ENCODE results near the gene EIF3I. TPM values are rescaled to one million over a fixed set of nuclear protein-coding genes. Genes with fewer than 3 reads are reported as not detected.
A peak's percentile ranks its signal among the peaks of the same experiment; 100 is the strongest.

Gene EIF3I
- polyA plus RNA-seq, 1 of the 3 experiments (the other 2 are of a cell fraction): 479 TPM

DNA sequence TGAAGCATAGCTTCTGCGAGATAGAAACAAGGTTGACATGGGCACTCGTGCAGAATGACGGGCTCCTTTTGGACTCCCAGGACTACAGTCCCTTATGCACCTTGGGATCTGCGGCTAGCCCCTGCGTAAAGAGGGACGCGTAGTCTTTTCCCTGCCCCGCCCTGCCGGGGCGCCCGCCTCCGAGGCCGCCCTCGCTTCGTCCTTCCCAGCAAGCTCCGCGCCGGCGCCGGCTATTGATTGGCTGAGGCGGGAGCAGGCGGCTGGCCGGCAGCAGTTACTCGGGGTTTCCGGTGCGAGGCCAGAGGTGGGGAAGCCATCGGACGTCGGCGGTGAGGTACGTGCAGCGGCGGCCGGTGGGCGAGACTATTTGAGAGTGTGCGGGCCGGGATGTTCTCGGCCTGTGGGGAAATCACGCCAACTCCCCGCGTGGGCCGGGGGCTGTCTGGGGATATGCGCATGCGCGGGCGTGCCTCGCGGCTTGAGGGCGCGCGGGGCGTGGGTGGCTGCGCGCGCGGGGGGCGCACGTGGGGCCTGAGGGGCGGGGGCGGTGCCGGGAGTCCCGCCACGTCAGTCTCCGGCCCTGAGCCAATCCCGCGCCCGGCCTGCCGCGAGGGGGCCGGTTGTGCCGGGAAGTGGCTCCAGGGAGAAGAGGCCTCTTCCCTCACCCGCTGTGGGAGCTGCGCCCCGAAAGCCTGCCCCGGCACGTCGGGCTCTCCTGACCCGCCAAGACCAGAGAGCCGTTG is 42.6 kb upstream of the EIF3I start, which contains the start of gene TXLNA:
Gene TXLNA (plus strand): TSS at position 233 of the 743 bp plus-strand sequence. CDS start 671 bp downstream, outside the sequence.
- H3F3A ChIP-seq (replicated peaks; ENCODE audit: insufficient read depth): peaks cover 35% of the 10 kb centered on the region
- no peaks in the 10 kb centered on the region for H3K9me3 ChIP-seq
- peaks cover 12% of the 10 kb centered on the region; the same call in 1 of the 2 replicates for H4K20me1 ChIP-seq (ENCODE audit: insufficient read depth)
- no peaks in the 10 kb centered on the region for H3K27me3 ChIP-seq (ENCODE audit: insufficient read depth)
- WGBS (ENCODE audit: low lambda C conversion rate): 2% methylated on average over 17 of the region's 79 CpGs
- peak within 1 kb of the TSS; percentile 90 to 96 for H3K27ac ChIP-seq (ENCODE audit: low read depth in 2 of 2, low read length in 1 of 2)
- TF ChIP-seq ELF1 (IDR thresholded peaks at IDR 0.05): peak; percentile 16; the same call in 1 of the 2 replicates
- TF ChIP-seq TAF1 (IDR thresholded peaks at IDR 0.05; ENCODE audit: borderline replicate concordance, low read depth, low read length): no peak; the same call in none of the 2 replicates
- peak; percentile 69 for TF ChIP-seq POLR2AphosphoS5 (IDR thresholded peaks at IDR 0.05; ENCODE audit: low read depth, low read length)
- peak; percentile 76 for TF ChIP-seq GABPA (IDR thresholded peaks at IDR 0.05; ENCODE audit: low read depth)
- TF ChIP-seq, protein P1, sequence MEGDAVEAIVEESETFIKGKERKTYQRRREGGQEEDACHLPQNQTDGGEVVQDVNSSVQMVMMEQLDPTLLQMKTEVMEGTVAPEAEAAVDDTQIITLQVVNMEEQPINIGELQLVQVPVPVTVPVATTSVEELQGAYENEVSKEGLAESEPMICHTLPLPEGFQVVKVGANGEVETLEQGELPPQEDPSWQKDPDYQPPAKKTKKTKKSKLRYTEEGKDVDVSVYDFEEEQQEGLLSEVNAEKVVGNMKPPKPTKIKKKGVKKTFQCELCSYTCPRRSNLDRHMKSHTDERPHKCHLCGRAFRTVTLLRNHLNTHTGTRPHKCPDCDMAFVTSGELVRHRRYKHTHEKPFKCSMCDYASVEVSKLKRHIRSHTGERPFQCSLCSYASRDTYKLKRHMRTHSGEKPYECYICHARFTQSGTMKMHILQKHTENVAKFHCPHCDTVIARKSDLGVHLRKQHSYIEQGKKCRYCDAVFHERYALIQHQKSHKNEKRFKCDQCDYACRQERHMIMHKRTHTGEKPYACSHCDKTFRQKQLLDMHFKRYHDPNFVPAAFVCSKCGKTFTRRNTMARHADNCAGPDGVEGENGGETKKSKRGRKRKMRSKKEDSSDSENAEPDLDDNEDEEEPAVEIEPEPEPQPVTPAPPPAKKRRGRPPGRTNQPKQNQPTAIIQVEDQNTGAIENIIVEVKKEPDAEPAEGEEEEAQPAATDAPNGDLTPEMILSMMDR (IDR thresholded peaks at IDR 0.05): no peak; the same call in 1 of the 2 replicates
- TF ChIP-seq, protein P2, sequence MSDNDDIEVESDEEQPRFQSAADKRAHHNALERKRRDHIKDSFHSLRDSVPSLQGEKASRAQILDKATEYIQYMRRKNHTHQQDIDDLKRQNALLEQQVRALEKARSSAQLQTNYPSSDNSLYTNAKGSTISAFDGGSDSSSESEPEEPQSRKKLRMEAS (IDR thresholded peaks at IDR 0.05; ENCODE audit: low read depth): peak; percentile 82
- TF ChIP-seq, protein P3, sequence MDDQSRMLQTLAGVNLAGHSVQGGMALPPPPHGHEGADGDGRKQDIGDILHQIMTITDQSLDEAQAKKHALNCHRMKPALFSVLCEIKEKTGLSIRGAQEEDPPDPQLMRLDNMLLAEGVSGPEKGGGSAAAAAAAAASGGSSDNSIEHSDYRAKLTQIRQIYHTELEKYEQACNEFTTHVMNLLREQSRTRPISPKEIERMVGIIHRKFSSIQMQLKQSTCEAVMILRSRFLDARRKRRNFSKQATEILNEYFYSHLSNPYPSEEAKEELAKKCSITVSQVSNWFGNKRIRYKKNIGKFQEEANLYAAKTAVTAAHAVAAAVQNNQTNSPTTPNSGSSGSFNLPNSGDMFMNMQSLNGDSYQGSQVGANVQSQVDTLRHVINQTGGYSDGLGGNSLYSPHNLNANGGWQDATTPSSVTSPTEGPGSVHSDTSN (IDR thresholded peaks at IDR 0.05): peak; percentile 89
- TF ChIP-seq CHD2 (IDR thresholded peaks at IDR 0.05; ENCODE audit: low read length, partially characterized antibody): peak; percentile 35
- TF ChIP-seq SIN3A (IDR thresholded peaks at IDR 0.05; ENCODE audit: borderline replicate concordance, low read depth, low read length): 0 out of 2 replicates have a peak, but pooled peaks have one; percentile 42
- peak; percentile 84 for TF ChIP-seq MXI1 (IDR thresholded peaks at IDR 0.05; ENCODE audit: low read depth, low read length)
- peak; percentile 70 for TF ChIP-seq NRF1 (IDR thresholded peaks at IDR 0.05; ENCODE audit: low read depth, low read length)
- peaks cover 22 to 35% of the 10 kb centered on the region in 2 experiments for H3K36me3 ChIP-seq (replicated peaks in 1 of 2; ENCODE audit: control insufficient read depth in 1 of 2, insufficient read depth in 2 of 2, low read length in 1 of 2)
- H3K9me2 ChIP-seq: no peaks in the 10 kb centered on the region
- peak; percentile 98 for DNase-seq
- H3K4me2 ChIP-seq: peak within 1 kb of the TSS; percentile 97
- peaks cover 44% of the 10 kb centered on the region for H3K79me2 ChIP-seq (ENCODE audit: insufficient read depth)
- ChIA-PET CTCF (interaction anchor here (0.9 to 1.7 kb wide), 4 partner anchors 13 to 72 kb away, joined by 3 read pairs; partner anchors contain the start of gene KPNA6), POLR2A (interaction anchor here (0.7 to 3.4 kb wide), 10 partner anchors 17 to 1241 kb away, joined by 3 to 19 read pairs (median 5); partner anchors contain the start of genes CCDC28B, IQCC, KPNA6 and MARCKSL1)
- peak within 1 kb of the TSS; percentile 65 to 82 for H3K4me3 ChIP-seq (ENCODE audit: low read depth in 2 of 2, low read length in 1 of 2)
- peak within 1 kb of the TSS; percentile 77 for H2AFZ ChIP-seq (ENCODE audit: low read depth)
- H3K4me1 ChIP-seq (ENCODE audit: control insufficient read depth in 1 of 2, insufficient read depth in 2 of 2, low read depth in 1 of 2, low read length in 1 of 2): peaks cover 18 to 25% of the 10 kb centered on the region in 2 experiments; a peak in 3 of 4 replicates
- H3K9ac ChIP-seq: peak within 1 kb of the TSS; percentile 98

All from SK-N-SH (cell line).